Neural cell (in vitro differentiated cells): ENCODE measurements around the gene TDRD10.
"Not testable (repeated sequence)": the region's sequence is repeated elsewhere in the genome, so short reads cannot be mapped to it uniquely, and the experiment has no call there.

ENCODE experiments used
- CTCF ChIP-seq: fragments of 450-650 bp; IDR thresholded peaks from 2 replicates; pipeline ENCODE4 v1.5.1; 2014; ENCODE audit warnings: antibody characterized with exemption, mild to moderate bottlenecking, moderate library complexity; ENCODE audit not compliant: poor library complexity, severe bottlenecking
- EP300 ChIP-seq: fragments of 450-650 bp; conservative IDR thresholded peaks from 2 replicates; pipeline ENCODE4 v1.6.1; 2014; ENCODE audit warnings: antibody characterized with exemption, mild to moderate bottlenecking, moderate library complexity; ENCODE audit not compliant: poor library complexity, severe bottlenecking
- EZH2 ChIP-seq: fragments of 200-600, 300-800 bp; shearing (Covaris generic), sonication (generic); IDR thresholded peaks from 2 replicates; pipeline ENCODE4 v1.6.1; 2014; ENCODE audit warnings: antibody characterized with exemption, low read length, borderline replicate concordance, mild to moderate bottlenecking; ENCODE audit not compliant: insufficient read depth, poor library complexity, severe bottlenecking
- POLR2AphosphoS5 ChIP-seq: IDR thresholded peaks from 2 replicates; pipeline ENCODE4 v1.6.1; 2012
- TAF1 ChIP-seq: IDR thresholded peaks from 2 replicates; pipeline ENCODE4 v1.6.1; 2012; ENCODE audit warnings: low read depth

GRCh38 chr1:154486756-154487155 lies 15.3 kb upstream of the TDRD10 start:
- TF ChIP-seq CTCF, EZH2, EP300, POLR2AphosphoS5, TAF1: not testable (repeated sequence)
